ENCODE results near the gene FNDC3B.

The FNDC3B gene

GRCh38 chr3:172056416-172056815 lies 17.0 kb downstream of the FNDC3B start:
- DNase-seq, result no peak

GRCh38 chr3:172057059-172057458 lies 17.7 kb downstream of the FNDC3B start:
- DNase-seq, result no peak

GRCh38 chr3:172057624-172058327 lies 18.4 kb downstream of the FNDC3B start:
- no peak for DNase-seq

GRCh38 chr3:172059532-172059931 lies 20.2 kb downstream of the FNDC3B start:
- DNase-seq, result no peak

GRCh38 chr3:172060234-172060633 lies 20.9 kb downstream of the FNDC3B start:
- DNase-seq, result no peak

- DNase-seq, result peak; percentile 61 to 89 (median 76)
These were observed 22.4 kb downstream of the FNDC3B start for GRCh38 chr3:172061724-172062184.

GRCh38 chr3:172062761-172063160 lies 23.4 kb downstream of the FNDC3B start:
- DNase-seq, result no peak

GRCh38 chr3:172063456-172064432 lies 24.4 kb downstream of the FNDC3B start:
- no peak for DNase-seq

GRCh38 chr3:172065527-172065926 lies 26.1 kb downstream of the FNDC3B start:
- no peak for DNase-seq

GRCh38 chr3:172065967-172066762 lies 26.8 kb downstream of the FNDC3B start:
- DNase-seq, result no peak

GRCh38 chr3:172066880-172067796 lies 27.8 kb downstream of the FNDC3B start:
- no peak for DNase-seq

- no peak for DNase-seq
These were observed 28.6 kb downstream of the FNDC3B start for GRCh38 chr3:172067837-172068440.

GRCh38 chr3:172068977-172069376 lies 29.6 kb downstream of the FNDC3B start:
- DNase-seq, result no peak

GRCh38 chr3:172069478-172069877 lies 30.1 kb downstream of the FNDC3B start:
- DNase-seq, result no peak

- no peak for DNase-seq
These were observed 30.9 kb downstream of the FNDC3B start for GRCh38 chr3:172070269-172070668.

GRCh38 chr3:172070802-172071201 lies 31.4 kb downstream of the FNDC3B start:
- DNase-seq, result no peak

GRCh38 chr3:172071780-172072330 lies 32.5 kb downstream of the FNDC3B start:
- DNase-seq, result no peak

- DNase-seq, result no peak
These were observed 33.2 kb downstream of the FNDC3B start for GRCh38 chr3:172072543-172072942.

GRCh38 chr3:172073262-172073915 lies 34.0 kb downstream of the FNDC3B start:
- DNase-seq, result peak in 1 of 4 experiments; percentile 31

GRCh38 chr3:172074032-172074431 lies 34.7 kb downstream of the FNDC3B start:
- no peak for DNase-seq

Measured in suppressor macrophage (primary cell).